MM.1S (cell line): ENCODE results near the gene NFAM1.

Experiments used
- EZH2 ChIP-seq: fragments of 300-600 bp; sonication (generic); optimal IDR thresholded peaks from 2 replicates; pipeline ENCODE3; 2017; ENCODE audit warnings: low read depth, mild to moderate bottlenecking, antibody characterized with exemption, low read length, mixed read lengths
- TF ChIP-seq, protein P1 (sequence below): fragments of 300-600 bp; sonication (generic); IDR thresholded peaks from 2 replicates; pipeline ENCODE4 v1.5.1; 2016; ENCODE audit warnings: antibody characterized with exemption, low read length, mixed read lengths

DNA sequence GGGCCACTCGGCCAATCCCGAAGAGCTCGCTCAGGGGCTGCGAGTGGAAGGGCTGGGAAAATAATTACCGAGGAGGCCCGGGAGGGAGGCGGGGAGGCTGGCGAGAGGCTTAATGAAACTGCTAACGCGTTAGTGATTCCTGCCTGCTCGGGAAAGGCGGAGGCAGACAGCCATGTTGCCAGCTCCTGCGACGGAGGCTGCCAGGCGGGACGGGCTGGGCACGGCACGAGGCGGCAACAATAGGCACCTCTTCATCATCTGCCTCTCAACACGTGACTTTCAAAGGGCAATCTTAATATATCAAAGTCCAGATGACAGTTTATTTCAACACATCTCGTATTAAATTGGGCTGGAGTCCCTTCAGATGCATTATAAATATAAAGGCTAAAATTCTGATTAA is 93.7 kb downstream of the NFAM1 start:
- TF ChIP-seq, protein P1, sequence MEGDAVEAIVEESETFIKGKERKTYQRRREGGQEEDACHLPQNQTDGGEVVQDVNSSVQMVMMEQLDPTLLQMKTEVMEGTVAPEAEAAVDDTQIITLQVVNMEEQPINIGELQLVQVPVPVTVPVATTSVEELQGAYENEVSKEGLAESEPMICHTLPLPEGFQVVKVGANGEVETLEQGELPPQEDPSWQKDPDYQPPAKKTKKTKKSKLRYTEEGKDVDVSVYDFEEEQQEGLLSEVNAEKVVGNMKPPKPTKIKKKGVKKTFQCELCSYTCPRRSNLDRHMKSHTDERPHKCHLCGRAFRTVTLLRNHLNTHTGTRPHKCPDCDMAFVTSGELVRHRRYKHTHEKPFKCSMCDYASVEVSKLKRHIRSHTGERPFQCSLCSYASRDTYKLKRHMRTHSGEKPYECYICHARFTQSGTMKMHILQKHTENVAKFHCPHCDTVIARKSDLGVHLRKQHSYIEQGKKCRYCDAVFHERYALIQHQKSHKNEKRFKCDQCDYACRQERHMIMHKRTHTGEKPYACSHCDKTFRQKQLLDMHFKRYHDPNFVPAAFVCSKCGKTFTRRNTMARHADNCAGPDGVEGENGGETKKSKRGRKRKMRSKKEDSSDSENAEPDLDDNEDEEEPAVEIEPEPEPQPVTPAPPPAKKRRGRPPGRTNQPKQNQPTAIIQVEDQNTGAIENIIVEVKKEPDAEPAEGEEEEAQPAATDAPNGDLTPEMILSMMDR = no peak
- TF ChIP-seq EZH2 = no peak
